HTERT RPE-1 (cell line): ENCODE measurements around the gene CEP290.
"Not testable (repeated sequence)": the region's sequence is repeated elsewhere in the genome, so short reads cannot be mapped to it uniquely, and the experiment has no call there.

Experiments used
- in situ Hi-C: fragments of 300-500 bp; cut with MboI; formaldehyde crosslinking; loops from 4 replicates; pipeline ENCODE4 v1.14.3; 2020; ENCODE audit warnings: low sequenced_read_pairs

The CEP290 gene

DNA sequence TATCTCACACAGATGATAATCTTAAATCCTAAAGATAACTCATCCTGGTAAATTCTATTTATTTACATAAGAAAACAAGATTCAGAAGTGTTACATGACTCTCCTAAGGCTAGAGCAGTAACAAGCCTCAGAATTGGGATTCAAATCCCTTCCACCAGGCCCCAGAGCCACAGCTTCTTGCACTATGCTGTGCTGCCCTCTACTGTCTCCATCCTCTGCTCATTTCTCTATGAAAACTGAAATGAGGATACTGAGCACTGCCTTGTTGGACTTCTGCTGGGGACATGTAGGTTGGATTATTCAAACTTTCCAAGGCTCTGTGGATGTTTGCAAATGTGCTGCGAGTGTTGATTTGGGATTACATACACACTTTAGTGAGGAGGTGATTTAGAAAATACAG lies 89.2 kb downstream of the CEP290 start:
- in situ Hi-C loops: no loop called here

DNA sequence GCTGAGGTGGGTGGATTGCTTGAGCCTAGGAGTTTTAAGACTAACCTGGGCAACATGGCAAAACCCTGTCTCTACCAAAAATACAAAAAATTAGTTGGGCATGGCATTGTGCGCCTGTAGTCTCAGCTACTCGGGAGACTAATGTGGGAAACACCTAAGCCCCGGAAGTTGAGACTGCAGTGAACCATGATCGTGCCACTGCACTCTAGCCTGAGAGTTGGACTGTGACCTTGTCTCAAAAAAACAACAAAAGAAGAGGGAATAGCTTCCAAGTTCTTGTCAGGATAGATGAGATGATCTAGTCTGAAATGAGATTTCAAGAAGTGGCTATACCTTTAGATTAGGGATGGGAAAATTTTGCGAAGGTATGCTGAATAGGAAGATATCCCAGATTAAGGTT lies 97.9 kb downstream of the CEP290 start:
- in situ Hi-C loops: no loop called here

DNA sequence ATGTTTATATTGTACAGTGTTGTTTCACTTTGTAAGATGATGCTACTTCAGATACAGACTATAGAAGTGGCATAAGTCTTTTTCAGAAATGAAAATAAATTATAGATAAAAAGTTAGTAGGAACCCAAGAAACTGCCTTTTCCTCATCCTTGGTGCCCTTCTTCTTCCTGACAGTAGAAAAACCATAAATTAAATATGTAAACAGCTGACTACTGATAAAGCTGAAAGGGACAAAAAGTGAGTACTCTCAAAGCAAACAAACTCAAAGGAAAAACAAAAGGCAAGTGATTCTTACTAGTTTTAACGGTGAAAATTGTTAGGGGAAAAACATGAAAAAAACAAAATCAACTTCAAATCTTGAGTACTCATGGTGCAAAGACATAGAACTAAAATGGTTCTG lies 104.1 kb downstream of the CEP290 start:
- in situ Hi-C loops: no loop called here

DNA sequence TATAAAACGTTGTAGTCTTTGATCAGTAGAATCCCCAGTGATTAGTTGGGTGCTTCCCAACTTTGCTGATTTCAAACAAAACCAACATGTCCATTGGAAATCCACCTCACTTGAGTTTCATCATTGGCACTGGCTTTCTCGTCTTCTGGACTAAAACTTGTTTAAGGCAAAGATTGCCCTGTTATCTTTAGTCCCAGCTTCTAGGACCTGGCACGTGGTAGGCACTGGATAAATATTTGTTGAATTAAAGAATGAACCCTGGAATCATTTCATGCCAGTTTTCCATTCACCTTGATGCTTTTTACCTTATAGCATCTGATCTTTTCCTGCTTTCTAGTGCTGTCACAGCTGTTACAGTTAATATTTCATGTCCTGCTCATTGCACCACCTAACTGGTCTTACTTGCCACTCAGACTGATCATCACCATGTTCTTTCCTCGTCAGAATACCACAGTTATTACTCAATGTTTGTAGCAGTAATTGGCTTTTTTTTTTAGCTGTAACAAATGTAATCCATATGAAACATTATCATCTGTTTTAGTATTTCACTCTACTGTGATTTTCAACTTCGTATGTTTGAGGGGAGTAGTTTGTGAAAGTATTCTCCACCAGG lies 105.4 kb downstream of the CEP290 start:
- in situ Hi-C loops: no loop called here

GRCh38 chr12:88035907-88036289 lies 106.0 kb downstream of the CEP290 start:
- in situ Hi-C loops: no loop called here

DNA sequence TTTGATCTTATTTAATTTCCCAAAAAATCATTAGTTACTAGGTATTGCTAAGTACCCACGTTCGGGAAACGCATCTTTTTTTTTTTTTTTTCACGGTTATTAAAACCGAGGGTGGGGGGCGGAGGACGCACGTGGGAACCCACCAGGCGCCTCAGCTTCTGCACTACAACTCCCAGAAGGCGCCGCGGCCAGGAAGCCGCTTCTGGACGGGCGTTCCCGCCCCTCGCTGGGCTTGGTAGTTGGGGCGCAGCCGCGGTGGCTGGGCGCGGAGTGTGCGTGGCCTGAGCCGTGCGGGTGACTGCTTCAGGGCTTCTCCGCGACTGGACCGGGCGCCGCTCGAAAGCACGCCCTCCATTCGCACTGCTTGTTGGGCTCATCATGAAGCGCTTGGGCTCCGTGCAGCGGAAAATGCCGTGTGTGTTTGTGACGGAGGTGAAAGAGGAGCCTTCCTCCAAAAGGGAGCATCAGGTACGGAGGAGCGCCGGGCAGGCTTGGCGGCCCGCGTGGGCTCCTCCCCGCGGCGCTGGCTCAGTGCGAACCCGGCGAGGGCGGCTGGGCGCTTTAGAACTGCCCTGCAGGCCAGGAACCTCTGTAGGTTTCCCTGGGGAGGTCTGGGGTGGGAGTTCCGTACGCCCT lies 106.5 kb downstream of the CEP290 start:
- in situ Hi-C loops: no loop called here

DNA sequence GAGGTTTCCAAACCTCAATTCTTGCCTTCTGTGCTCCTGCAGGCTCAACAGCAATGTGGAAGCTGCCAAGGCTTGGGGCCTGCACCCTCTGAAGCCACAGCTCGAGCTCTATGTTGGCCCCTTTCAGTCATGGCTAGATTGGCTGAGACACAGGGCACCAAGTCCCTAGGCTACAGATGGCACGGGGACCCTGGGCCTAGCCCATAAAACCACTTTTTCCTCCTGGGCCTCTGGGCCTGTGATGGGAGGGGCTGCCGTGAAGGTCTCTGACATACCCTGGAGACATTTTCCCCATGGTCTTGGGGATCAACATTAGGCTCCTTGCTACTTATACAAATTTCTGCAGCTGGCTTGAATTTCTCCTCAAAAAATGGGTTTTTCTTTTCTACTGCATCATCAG lies 110.7 kb downstream of the CEP290 start:
- in situ Hi-C loops: not testable (repeated sequence)

- in situ Hi-C loops: no loop called here
Observed at GRCh38 chr12:88029093-88029665, 112.7 kb downstream of the CEP290 start, which contains the start of gene C12orf50. C12orf50 (minus strand) TSS chr12:88029401; CDS start chr12:88026962, 2,439 bp downstream.

GRCh38 chr12:88026196-88026595 lies 115.7 kb downstream of the CEP290 start:
- in situ Hi-C loops: no loop called here

GRCh38 chr12:88017964-88018363 lies 123.9 kb downstream of the CEP290 start:
- in situ Hi-C loops: no loop called here

GRCh38 chr12:88015825-88016224 lies 126.1 kb downstream of the CEP290 start:
- in situ Hi-C loops: no loop called here

GRCh38 chr12:88011755-88012154 lies 130.1 kb downstream of the CEP290 start:
- in situ Hi-C loops: no loop called here

DNA sequence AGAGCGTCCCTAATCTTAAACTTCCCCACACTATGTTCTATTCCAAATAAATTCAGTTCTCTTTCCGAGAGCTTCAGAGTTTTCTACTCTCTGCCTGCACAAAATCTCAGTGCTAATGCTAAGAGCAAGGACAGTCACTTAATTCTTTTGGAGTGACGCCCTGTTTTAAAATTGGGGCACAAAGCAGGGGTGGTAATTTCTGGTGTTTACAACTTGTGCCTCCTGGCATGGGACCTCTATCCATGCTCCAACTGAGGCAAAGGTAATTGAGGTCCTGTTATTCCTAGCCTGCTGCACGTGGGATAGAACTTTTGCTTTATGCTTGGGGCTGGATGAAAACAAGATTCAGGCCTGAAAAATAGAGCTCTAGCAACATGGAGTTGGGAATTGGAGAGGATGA lies 135.5 kb downstream of the CEP290 start:
- in situ Hi-C loops: no loop called here

DNA sequence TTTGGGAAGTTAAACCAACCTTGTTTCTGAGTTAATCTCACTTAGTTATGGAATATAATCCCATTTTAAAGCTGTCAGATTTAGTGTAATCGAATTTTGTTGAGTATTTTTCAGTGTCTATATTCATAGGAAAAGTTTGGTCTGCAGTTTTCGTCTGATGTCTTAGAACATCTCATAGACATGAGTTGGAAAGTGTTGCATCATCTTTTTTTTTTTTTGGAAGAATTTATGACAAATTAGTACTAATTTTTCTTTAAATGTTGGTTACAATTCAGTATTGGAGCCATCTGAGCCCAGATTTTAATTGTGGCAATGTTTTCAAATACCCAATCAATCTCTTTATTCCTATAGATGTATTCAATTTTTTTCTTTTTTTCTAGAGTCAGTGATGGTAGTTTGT lies 140.6 kb downstream of the CEP290 start:
- in situ Hi-C loops: no loop called here
